Measurements from ENCODE around the gene FOXJ3. TPM values are rescaled to one million over a fixed set of nuclear protein-coding genes. Genes with fewer than 3 reads are reported as not detected.

FOXJ3 gene
- polyA plus RNA-seq, 1 of the 3 experiments (the other 2 are of a cell fraction) = 16.0 TPM

DNA sequence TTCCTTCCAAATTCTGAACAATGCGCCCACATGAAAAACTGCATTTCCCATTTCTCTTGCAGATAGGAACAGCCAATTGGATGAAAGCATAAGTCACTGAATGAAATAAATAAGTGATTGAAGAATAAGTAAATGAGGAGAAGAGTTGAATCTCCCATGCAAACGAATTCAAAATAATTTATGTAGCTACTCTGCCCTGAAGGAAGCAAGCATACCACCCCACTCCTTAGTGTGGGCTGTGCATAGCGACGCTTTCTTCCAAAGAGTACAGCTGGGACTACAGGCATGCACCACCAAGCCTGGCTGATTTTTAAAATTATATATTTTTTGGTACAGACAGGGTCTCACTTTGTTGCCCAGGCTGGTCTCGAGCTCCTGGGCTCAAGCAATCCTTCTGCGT is 29.1 kb upstream of the FOXJ3 start:
- ChIA-PET CTCF (interaction anchor here (0.6 kb wide), 1 partner anchor 357 kb away, joined by 3 read pairs; no protein-coding TSS in a partner anchor), POLR2A (no interaction called here)

More for the DNA sequence above, 29.1 kb upstream of the FOXJ3 start:
- no peak overlapping the region for H3K9ac ChIP-seq
- H3K4me1 ChIP-seq (ENCODE audit: control insufficient read depth in 1 of 2, insufficient read depth in 2 of 2, low read depth in 1 of 2, low read length in 1 of 2) = no peaks in the 10 kb centered on the region
- no peaks in the 10 kb centered on the region for H3K27me3 ChIP-seq (ENCODE audit: insufficient read depth)
- H3K4me3 ChIP-seq (ENCODE audit: low read depth in 2 of 2, low read length in 1 of 2) = no peak overlapping the region
- no peaks in the 10 kb centered on the region for H3K9me3 ChIP-seq
- WGBS (ENCODE audit: low lambda C conversion rate) = 56% methylated on average over 6 of the region's 6 CpGs
- TF ChIP-seq RXRA (IDR thresholded peaks at IDR 0.05; ENCODE audit: borderline replicate concordance, low read depth) (no peak), ELF1 (IDR thresholded peaks at IDR 0.05) (no peak), USF2 (IDR thresholded peaks at IDR 0.05; ENCODE audit: borderline replicate concordance, low read depth, low read length) (no peak), IRF3 (IDR thresholded peaks at IDR 0.05; ENCODE audit: low read depth, low read length) (no peak), FOXM1 (IDR thresholded peaks at IDR 0.05; ENCODE audit: low read depth) (no peak), RCOR1 (IDR thresholded peaks at IDR 0.05; ENCODE audit: low read length) (no peak), FOXJ3 (CRISPR knock-in tag; IDR thresholded peaks at IDR 0.05) (no peak)
- TF ChIP-seq, protein P1, sequence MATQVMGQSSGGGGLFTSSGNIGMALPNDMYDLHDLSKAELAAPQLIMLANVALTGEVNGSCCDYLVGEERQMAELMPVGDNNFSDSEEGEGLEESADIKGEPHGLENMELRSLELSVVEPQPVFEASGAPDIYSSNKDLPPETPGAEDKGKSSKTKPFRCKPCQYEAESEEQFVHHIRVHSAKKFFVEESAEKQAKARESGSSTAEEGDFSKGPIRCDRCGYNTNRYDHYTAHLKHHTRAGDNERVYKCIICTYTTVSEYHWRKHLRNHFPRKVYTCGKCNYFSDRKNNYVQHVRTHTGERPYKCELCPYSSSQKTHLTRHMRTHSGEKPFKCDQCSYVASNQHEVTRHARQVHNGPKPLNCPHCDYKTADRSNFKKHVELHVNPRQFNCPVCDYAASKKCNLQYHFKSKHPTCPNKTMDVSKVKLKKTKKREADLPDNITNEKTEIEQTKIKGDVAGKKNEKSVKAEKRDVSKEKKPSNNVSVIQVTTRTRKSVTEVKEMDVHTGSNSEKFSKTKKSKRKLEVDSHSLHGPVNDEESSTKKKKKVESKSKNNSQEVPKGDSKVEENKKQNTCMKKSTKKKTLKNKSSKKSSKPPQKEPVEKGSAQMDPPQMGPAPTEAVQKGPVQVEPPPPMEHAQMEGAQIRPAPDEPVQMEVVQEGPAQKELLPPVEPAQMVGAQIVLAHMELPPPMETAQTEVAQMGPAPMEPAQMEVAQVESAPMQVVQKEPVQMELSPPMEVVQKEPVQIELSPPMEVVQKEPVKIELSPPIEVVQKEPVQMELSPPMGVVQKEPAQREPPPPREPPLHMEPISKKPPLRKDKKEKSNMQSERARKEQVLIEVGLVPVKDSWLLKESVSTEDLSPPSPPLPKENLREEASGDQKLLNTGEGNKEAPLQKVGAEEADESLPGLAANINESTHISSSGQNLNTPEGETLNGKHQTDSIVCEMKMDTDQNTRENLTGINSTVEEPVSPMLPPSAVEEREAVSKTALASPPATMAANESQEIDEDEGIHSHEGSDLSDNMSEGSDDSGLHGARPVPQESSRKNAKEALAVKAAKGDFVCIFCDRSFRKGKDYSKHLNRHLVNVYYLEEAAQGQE (IDR thresholded peaks at IDR 0.05; ENCODE audit: low read depth, low read length) = no peak
- TF ChIP-seq, protein P2, sequence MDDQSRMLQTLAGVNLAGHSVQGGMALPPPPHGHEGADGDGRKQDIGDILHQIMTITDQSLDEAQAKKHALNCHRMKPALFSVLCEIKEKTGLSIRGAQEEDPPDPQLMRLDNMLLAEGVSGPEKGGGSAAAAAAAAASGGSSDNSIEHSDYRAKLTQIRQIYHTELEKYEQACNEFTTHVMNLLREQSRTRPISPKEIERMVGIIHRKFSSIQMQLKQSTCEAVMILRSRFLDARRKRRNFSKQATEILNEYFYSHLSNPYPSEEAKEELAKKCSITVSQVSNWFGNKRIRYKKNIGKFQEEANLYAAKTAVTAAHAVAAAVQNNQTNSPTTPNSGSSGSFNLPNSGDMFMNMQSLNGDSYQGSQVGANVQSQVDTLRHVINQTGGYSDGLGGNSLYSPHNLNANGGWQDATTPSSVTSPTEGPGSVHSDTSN (IDR thresholded peaks at IDR 0.05) = no peak
- no peak overlapping the region for H3K4me2 ChIP-seq
- DNase-seq = no peak
- H3K36me3 ChIP-seq (replicated peaks in 1 of 2; ENCODE audit: control insufficient read depth in 1 of 2, insufficient read depth in 2 of 2, low read length in 1 of 2) = no peaks in the 10 kb centered on the region
- no peaks in the 10 kb centered on the region for H3K79me2 ChIP-seq (ENCODE audit: insufficient read depth)
- no peaks in the 10 kb centered on the region for H3K9me2 ChIP-seq
- H2AFZ ChIP-seq (ENCODE audit: low read depth) = no peak overlapping the region
- H3F3A ChIP-seq (replicated peaks; ENCODE audit: insufficient read depth) = no peaks in the 10 kb centered on the region
- no peaks in the 10 kb centered on the region for H4K20me1 ChIP-seq (ENCODE audit: insufficient read depth)
- H3K27ac ChIP-seq (ENCODE audit: low read depth in 2 of 2, low read length in 1 of 2) = no peak overlapping the region
